Activated CD8-positive, alpha-beta T cell treated with anti-CD3 and anti-CD28 coated beads for 36 hours (primary cell): ENCODE measurements around the gene S100A6. TPM values are rescaled to one million over a fixed set of nuclear protein-coding genes. Genes with fewer than 3 reads are reported as not detected.

Experiments used
- ATAC-seq: fragments of 200-7000 bp; cut with Tn5 transposase; one replicate; pipeline ENCODE4 v1.10.0; 2021; ENCODE audit warnings: mild to moderate bottlenecking, moderate library complexity
- CTCF ChIA-PET: fragments of 350-600 bp; sonication (Branson Sonifier 250); formaldehyde crosslinking; loops from one replicate; lab custom pipeline; 2021; ENCODE audit warnings: antibody characterized with exemption; lab: Charles Lee
- POLR2A ChIA-PET: fragments of 350-600 bp; sonication (Branson Sonifier 250); formaldehyde crosslinking; loops from one replicate; lab custom pipeline; 2021; ENCODE audit warnings: antibody characterized with exemption; lab: Charles Lee
- DNase-seq: peaks from one replicate; pipeline ENCODE4 v3.0.0-alpha.2; 2020
- H3K27ac Mint-ChIP-seq: one replicate; pipeline ENCODE4 v1.8.0; 2021; ENCODE audit warnings: mild to moderate bottlenecking, mixed read lengths
- H3K27me3 Mint-ChIP-seq: one replicate; pipeline ENCODE4 v1.8.0; 2021; ENCODE audit warnings: mixed read lengths
- H3K36me3 Mint-ChIP-seq: one replicate; pipeline ENCODE4 v1.8.0; 2021; ENCODE audit warnings: low read depth, mixed read lengths
- H3K4me1 Mint-ChIP-seq: one replicate; pipeline ENCODE4 v1.8.0; 2021; ENCODE audit warnings: low read depth, mixed read lengths
- H3K4me3 Mint-ChIP-seq: one replicate; pipeline ENCODE4 v1.8.0; 2021; ENCODE audit warnings: mild to moderate bottlenecking, moderate library complexity, mixed read lengths
- H3K9me3 Mint-ChIP-seq: one replicate; pipeline ENCODE4 v1.8.0; 2021; ENCODE audit warnings: mixed read lengths
- CTCF ChIP-seq: fragments of 200-600 bp; IDR thresholded peaks from one replicate; pipeline ENCODE4 v1.8.0; 2022; ENCODE audit warnings: antibody characterized with exemption, mild to moderate bottlenecking
- intact Hi-C: fragments of 100-400 bp; cut with micrococcal nuclease; formaldehyde crosslinking; loops from one replicate; pipeline ENCODE4 v1.10.0; 2022
- total RNA-seq, 2 experiments: library from RNA; stranded (reverse); gene quantifications; one replicate each; pipeline ENCODE4 v1.2.3, GENCODE V29; 2021

Gene S100A6
- total RNA-seq, 2 experiments from 2014 or later: 200 to 211 TPM

GRCh38 chr1:153560771-153561465 lies 25.1 kb upstream of the S100A6 start:
- CTCF ChIA-PET: interaction anchor here (1.2 to 7.1 kb wide), 6 partner anchors 25 to 67 kb away, joined by 3 to 49 read pairs (median 4); partner anchors contain the start of gene S100A6
- no peak for TF ChIP-seq CTCF
- Mint-ChIP-seq H3K9me3 (no peaks in the 10 kb centered on the region), H3K4me3 (no peak overlapping the region), H3K36me3 (no peaks in the 10 kb centered on the region), H3K4me1 (peaks cover 8% of the 10 kb centered on the region), H3K27me3 (no peaks in the 10 kb centered on the region), H3K27ac (no peak overlapping the region)
- no peak for DNase-seq
- POLR2A ChIA-PET: interaction anchor here (1.1 kb wide), 1 partner anchor 9 kb away, joined by 3 read pairs; no protein-coding TSS in a partner anchor
- ATAC-seq: no peak
- intact Hi-C loops: no loop called here

- Mint-ChIP-seq H3K36me3 (no peaks in the 10 kb centered on the region), H3K4me3 (no peak overlapping the region), H3K27me3 (no peaks in the 10 kb centered on the region), H3K9me3 (no peaks in the 10 kb centered on the region), H3K27ac (no peak overlapping the region), H3K4me1 (peaks cover under 1% of the 10 kb centered on the region)
- TF ChIP-seq CTCF: no peak
- CTCF ChIA-PET: interaction anchor here (1.2 to 7.1 kb wide), 6 partner anchors 10 to 66 kb away, joined by 3 to 49 read pairs (median 4); partner anchors contain the start of gene S100A6
- POLR2A ChIA-PET: interaction anchor here (1.3 kb wide), 1 partner anchor 8 kb away, joined by 3 read pairs; no protein-coding TSS in a partner anchor
- intact Hi-C loops: no loop called here
- DNase-seq (no peak), ATAC-seq (no peak)
Observed at GRCh38 chr1:153560241-153560640, 24.4 kb upstream of the S100A6 start.

- ChIA-PET CTCF (interaction anchor here (0.8 to 1.7 kb wide), 3 partner anchors 8 to 48 kb away, joined by 4 to 6 read pairs (median 4); no protein-coding TSS in a partner anchor), POLR2A (interaction anchor here (0.6 kb wide), 1 partner anchor 13 kb away, joined by 3 read pairs; no protein-coding TSS in a partner anchor)
- DNase-seq (no peak), ATAC-seq (no peak)
- Mint-ChIP-seq H3K36me3 (no peaks in the 10 kb centered on the region), H3K27me3 (no peaks in the 10 kb centered on the region), H3K4me3 (no peak overlapping the region), H3K4me1 (no peaks in the 10 kb centered on the region), H3K27ac (no peak overlapping the region), H3K9me3 (no peaks in the 10 kb centered on the region)
- no peak for TF ChIP-seq CTCF
- intact Hi-C loops: no loop called here
Observed at GRCh38 chr1:153557877-153558276, 22.1 kb upstream of the S100A6 start.

GRCh38 chr1:153556348-153556747 lies 20.6 kb upstream of the S100A6 start:
- H3K27me3 Mint-ChIP-seq: no peaks in the 10 kb centered on the region
- POLR2A ChIA-PET: interaction anchor here (0.7 kb wide), 1 partner anchor 9 kb away, joined by 3 read pairs; no protein-coding TSS in a partner anchor
- H3K27ac Mint-ChIP-seq: no peak overlapping the region
- no peak overlapping the region for H3K4me3 Mint-ChIP-seq
- CTCF ChIA-PET: interaction anchor here (1.7 kb wide), 1 partner anchor 46 kb away, joined by 6 read pairs; no protein-coding TSS in a partner anchor
- TF ChIP-seq CTCF: no peak
- ATAC-seq (no peak), DNase-seq (no peak)
- no peaks in the 10 kb centered on the region for H3K9me3 Mint-ChIP-seq
- no peaks in the 10 kb centered on the region for H3K36me3 Mint-ChIP-seq
- intact Hi-C loops: no loop called here
- no peaks in the 10 kb centered on the region for H3K4me1 Mint-ChIP-seq
